Measurements from ENCODE around the gene CD82.

Gene CD82

DNA sequence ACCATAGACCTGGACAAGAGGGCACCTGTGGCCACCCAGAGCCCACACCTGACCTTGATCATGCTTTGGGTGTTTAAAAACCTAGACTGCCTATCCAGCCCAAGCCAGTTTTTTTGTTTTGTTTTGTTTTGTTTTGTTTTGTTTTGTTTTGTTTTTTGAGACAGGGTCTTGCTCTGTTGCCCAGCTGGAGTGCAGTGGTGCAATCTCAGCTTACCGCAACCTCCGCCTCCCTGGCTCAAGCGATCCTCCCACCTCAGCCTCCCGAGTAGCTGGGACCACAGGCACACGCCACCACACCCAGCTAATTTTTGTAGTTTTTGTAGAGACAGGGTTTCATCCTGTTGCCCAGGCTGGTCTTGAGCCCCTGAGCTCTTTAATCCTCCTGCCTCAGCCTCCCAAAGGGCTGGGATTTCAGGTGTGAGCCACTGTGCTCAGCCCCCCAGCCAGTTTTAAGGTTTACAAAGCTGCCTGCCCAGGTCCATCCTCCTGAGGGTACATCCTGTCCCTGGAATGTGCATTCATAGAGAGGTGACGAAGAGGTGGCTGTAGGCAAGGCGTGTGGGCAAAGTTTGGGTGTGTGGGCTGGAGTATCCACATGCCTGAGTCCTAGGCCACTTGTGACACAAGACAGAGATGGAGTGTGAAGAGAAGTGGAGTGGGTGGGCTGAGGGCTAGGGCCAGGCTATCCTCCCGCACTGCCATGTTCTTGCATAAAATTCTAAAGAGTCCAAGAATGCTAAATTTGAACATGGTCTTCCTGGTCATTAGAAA, 3.3 kb upstream of the CD82 start:
- DNase-seq = no peak

- no peak for DNase-seq
Measured at GRCh38 chr11:44562845-44563460, 2.5 kb upstream of the CD82 start.

DNA sequence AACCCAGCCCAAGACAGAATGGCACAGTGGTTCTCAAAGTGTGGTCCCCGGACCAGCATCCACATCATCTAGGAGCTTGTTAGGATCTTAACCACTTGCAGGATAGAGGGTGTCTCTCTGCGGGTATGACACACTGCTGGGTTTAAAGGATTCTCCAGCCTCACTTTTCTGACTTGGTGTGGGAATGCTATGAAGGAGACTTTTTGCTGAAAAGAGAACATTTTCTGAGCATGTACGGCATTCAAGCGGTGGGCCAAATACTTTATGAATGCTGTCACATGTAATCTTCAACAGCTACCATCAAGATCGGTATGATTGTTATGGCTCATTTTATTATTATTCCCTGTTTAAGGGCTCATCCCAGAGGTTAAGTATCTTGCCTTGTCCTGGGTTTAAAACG, 1.8 kb upstream of the CD82 start:
- DNase-seq = no peak

DNA sequence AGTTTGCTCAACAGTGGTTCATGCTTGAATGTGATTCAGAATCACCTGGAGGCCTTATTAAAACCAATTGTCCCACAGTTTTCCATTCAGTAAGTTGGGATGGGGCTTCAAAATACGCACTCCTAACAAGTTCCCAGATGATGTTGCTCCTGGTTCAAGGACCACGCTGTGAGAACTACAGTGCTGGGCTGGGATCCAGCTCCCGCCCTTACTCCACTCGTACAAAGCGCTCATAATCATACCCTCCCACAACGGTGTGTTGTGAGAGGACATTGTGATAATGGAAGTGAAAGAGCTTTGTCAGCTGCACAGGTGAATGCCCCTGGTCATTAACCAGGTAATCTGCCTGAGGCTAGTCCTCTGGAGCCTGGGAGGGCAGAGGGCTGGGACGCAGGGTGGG, 1.3 kb upstream of the CD82 start:
- peak; percentile 59 for DNase-seq

DNA sequence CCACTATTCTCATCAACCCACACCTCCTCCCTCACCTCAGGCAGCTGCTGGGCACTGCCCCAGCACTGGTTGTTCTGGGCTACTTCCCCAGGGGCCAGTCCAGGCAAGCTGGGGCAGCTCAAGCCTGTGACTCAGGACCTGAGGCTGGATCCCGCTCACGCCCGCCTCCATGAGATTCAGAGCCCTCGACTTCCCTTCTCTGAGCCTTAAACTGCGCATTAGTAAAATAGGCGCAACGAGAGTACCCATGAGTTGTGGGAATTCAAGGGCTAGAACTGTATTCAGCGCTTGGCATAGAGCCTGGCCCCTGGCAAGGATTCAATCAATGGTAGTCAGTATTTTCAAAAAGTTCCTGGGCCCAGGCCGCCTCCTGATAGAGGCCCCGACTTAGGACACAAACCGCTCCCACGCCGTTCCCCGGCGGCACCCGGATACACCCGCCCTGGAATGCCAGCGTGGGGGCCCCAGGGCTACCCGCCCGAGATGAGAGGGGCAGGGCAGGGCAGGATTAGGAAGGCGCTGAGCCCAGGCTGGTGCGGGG, 723 bp upstream of the CD82 start:
- DNase-seq = no peak

- DNase-seq = peak; percentile 25
Measured at GRCh38 chr11:44565953-44566949, 788 bp downstream of the CD82 start.

DNA sequence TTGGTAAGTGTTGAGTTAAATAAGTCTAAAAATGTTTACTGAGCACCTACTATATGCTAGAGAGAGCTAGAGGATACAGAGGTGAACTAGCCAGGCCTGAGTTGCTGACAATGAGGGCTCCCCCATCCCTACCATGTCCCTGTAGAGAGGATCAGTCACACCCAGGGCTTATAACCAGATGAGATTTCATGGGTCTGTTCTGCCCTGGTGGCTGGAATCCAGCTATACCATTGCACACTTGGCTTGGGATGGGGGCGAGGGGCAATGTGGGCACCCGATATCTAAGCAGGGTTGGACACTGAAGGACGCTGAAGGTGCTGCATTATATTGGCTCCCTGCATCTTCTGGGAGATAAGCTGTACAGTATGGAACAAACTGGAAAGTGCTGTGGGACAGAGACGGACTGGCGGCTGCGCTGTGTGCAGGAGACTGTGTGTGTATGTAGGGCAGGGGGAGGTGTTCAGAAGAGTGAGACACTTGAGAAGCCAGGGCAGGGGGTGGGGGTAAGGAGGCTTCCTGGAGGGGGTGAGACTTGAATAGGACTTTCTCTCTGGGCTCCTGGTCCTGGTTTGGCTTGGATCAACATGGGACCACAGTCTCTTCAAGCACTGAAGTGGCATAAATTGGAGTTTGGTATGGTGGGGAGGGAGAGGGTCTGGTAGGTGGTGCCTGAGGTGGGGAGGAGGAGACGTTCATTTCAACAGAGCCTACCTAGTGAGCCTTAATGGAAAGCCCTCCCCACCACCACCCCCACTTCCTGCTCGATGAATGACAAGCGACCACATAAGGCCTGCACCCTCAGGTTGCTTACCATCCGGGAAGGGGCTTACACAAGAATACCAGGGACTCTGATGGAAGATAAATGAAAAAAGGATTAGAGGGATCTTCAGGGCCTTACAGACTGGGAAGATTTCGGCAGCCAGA, 1.8 kb downstream of the CD82 start:
- DNase-seq = no peak

DNA sequence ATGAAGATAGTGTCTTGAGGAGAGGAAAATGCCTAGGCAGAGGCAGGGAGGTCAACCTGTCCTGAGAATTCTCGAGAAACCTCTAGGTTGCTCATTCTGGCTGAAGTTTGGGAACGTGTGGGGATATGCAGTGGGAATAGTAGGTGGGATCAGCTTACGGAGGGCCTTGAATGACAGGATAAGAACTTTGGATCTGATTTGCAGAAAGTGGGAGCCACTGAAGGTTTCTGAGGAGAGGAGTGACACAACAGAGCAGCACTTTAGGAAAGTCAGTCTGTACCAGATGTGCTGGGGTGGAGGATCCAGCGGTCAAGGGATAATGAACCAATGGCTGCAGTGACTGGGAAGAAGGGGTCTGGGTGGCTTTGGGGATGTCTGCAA, 2.4 kb downstream of the CD82 start:
- DNase-seq = no peak

DNA sequence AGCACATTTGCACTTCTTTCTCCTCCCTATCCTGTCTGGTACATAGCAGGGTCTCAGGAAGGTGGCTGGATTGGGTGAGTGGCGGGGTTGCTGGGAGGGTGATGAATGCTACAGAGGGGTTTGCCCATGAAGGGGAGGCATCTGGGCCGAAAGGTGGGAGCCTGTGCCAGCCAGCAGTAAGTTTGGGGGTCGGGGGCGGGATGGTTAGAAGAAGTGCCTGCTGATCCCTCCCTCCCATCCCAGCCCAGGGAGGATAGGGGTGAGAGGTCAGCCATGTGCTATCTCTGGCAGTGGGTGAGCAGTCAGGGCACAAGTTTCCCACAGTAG, 2.8 kb downstream of the CD82 start:
- DNase-seq = no peak

- DNase-seq = no peak
Measured at GRCh38 chr11:44568658-44569473, 3.4 kb downstream of the CD82 start.

- no peak for DNase-seq
Measured at GRCh38 chr11:44570411-44571155, 5.1 kb downstream of the CD82 start.

DNA sequence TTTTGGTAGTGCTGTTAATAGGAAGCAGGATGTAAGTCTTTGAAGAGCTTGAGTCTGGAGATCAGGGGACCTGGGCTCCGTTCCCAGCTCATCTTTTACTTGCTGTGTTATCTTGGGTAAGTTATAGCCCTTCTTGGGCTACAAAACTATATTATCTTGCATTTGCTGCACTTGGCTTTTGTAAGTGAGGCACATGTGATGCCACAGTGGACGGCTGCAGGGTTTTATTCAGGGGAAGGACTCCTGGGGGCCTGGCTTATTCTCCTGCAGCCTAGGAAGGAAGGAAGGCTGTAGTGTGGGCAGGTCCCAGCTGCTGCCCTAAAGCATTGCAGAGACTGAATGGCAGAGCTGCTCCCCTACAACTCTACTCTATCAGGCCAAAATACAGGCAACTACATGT, 6.4 kb downstream of the CD82 start:
- DNase-seq = no peak

DNA sequence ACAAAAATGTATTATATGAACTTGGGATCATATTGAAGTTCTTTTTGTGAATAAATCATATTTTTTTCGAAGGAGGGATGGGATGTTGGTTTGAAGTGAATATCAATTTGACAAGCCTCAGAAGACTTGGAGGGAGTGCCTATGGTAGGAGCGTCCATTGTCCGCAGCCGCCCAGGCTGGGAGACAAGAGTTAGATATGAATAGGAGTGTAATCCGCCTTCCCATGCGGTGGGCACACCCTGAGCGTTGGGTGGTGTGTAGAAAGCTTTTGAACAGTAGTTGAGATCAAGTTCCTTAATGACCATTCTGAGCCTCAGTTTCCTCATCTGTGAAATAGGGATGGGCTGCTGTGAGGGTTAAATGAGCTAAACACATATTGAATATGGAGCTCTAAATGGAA, 7.0 kb downstream of the CD82 start:
- DNase-seq = no peak

- no peak for DNase-seq
Measured at GRCh38 chr11:44572884-44573283, 7.4 kb downstream of the CD82 start.

DNA sequence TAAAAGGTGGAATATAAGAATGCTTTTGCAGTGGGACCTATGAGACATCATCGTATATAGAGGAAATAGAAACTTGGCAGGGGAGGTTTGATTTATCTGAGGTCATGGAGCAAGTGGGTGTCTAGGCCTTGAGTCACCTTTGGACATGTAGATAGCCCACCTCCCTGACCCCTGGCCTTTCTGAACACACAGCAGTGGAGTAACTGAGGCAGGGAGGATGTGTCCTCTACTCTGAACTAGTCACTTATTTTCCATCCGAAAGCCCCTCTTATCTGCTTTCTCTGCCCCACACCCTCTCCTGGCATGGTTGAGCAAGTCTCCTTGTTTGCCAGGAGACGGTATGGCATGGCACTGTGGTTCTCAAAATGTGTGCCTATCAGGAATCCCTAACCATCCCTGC, 7.9 kb downstream of the CD82 start:
- DNase-seq = no peak

DNA sequence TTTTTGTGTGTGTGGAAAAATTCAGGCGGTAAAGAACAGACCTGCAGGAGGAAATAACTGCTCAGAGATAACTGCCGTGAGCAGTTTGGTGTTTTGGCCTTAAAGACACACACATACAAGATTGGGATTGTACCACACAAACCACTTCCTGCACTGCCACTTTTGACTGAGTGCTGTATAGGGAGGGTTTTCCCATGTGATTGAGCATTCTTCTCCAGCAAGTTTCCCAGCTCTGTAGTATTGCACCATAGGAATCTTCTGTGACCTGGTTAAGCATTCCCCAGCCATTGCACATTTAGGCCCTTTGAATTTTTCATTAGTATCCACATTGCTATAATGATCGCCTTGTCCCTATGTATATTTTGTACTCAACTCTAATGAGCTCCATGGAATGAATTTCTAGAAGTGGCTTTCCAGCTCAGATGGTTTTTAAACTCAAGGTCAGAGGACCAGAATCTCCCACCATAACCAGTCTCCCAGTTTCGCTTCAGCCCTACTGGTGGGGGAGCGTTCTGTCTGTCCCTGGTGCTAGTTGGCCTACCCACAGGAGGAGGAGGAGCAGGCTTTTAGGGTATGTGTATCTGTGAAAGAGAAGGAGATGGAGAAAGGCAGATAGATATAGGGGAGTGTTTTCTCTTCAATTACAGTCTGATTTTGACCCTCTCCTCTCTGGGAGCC, 9.3 kb downstream of the CD82 start:
- no peak for DNase-seq

GRCh38 chr11:44575288-44575672, 9.8 kb downstream of the CD82 start:
- DNase-seq = no peak

- no peak for DNase-seq
Measured at GRCh38 chr11:44575962-44576361, 10.5 kb downstream of the CD82 start.

DNA sequence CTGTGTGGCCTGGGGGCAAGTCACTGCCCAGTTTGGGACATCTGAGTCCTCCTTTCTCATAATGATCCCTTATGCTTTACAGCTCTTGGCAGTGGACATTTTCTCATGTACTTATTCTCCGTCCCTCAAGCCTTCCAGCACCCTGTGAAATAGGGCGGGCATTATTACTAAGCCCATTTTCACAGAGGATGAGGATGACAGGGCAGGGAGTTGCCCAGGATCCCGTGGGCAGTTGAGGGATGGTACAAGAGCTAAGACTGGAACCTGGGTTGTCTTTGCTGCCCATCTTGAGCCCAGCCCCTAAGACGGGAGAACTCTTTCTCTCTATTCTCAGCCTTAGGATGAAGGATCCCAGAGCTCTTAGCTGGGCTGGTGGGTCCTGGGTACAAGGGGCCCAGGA, 11.2 kb downstream of the CD82 start:
- DNase-seq = no peak

- no peak for DNase-seq
Measured at GRCh38 chr11:44577231-44577830, 11.9 kb downstream of the CD82 start.
